ENCODE measurements around the gene THSD7A.

DNA sequence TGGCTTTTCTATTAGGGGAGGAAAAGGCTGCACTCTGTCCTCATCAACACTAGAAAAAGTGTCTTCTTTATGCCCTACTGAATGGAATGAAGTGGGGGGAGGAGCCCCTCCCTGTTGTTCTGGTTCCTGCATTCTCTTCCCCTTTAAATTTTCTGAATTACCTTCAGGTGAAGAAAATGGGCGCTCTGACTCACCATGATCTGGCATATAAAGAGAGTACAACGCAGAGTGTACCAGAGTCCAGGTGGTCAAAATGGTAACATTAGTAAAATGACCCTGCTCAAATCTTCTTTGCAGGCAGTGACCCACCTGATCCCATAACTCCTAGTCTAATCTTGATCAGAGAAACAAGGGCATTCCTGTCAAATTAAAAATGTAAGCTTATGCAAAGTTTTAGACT, 80.7 kb downstream of the THSD7A start:
- no peak for TF ChIP-seq POLR2A (IDR thresholded peaks at IDR 0.05)
- TF ChIP-seq, protein P1, sequence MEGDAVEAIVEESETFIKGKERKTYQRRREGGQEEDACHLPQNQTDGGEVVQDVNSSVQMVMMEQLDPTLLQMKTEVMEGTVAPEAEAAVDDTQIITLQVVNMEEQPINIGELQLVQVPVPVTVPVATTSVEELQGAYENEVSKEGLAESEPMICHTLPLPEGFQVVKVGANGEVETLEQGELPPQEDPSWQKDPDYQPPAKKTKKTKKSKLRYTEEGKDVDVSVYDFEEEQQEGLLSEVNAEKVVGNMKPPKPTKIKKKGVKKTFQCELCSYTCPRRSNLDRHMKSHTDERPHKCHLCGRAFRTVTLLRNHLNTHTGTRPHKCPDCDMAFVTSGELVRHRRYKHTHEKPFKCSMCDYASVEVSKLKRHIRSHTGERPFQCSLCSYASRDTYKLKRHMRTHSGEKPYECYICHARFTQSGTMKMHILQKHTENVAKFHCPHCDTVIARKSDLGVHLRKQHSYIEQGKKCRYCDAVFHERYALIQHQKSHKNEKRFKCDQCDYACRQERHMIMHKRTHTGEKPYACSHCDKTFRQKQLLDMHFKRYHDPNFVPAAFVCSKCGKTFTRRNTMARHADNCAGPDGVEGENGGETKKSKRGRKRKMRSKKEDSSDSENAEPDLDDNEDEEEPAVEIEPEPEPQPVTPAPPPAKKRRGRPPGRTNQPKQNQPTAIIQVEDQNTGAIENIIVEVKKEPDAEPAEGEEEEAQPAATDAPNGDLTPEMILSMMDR (IDR thresholded peaks at IDR 0.05): no peak

Data from heart left ventricle (tissue), 13 donors.